SJCRH30 (cell line): Measurements from ENCODE around the gene POMT2. TPM values are rescaled to one million over a fixed set of nuclear protein-coding genes. Genes with fewer than 3 reads are reported as not detected.

Experiments used
- DNase-seq, 2 experiments: peaks; one replicate each; pipeline ENCODE4 v3.0.0-alpha.2; 2015 to 2020
- H3K27ac ChIP-seq: fragments of 250-450 bp; sonication (Bioruptor Pico); 2 replicates; pipeline ENCODE4 v1.5.1; 2020; ENCODE audit warnings: mild to moderate bottlenecking, moderate library complexity
- H3K27me3 ChIP-seq: fragments of 250-450 bp; sonication (Bioruptor Pico); 2 replicates; pipeline ENCODE4 v1.5.1; 2020; ENCODE audit warnings: mild to moderate bottlenecking, moderate library complexity
- H3K36me3 ChIP-seq: fragments of 250-450 bp; sonication (Bioruptor Pico); 2 replicates; pipeline ENCODE4 v1.5.1; 2020; ENCODE audit warnings: mild to moderate bottlenecking, moderate library complexity
- H3K4me1 ChIP-seq: fragments of 250-450 bp; sonication (Bioruptor Pico); 2 replicates; pipeline ENCODE4 v1.5.1; 2020; ENCODE audit warnings: mild to moderate bottlenecking, moderate library complexity
- H3K4me3 ChIP-seq: fragments of 250-450 bp; sonication (Bioruptor Pico); 2 replicates; pipeline ENCODE4 v1.5.1; 2020; ENCODE audit warnings: mild to moderate bottlenecking, moderate library complexity
- H3K9me3 ChIP-seq: fragments of 250-450 bp; sonication (Bioruptor Pico); replicated peaks from 2 replicates; pipeline ENCODE4 v1.5.1; 2020; ENCODE audit warnings: mild to moderate bottlenecking, moderate library complexity
- total RNA-seq: library from RNA; depleted of rRNA; stranded (reverse); fragments of >200 nt; shearing (Covaris generic); gene quantifications from 2 replicates; pipeline ENCODE4 v1.2.3, GENCODE V29; 2014; rRNA removed

Gene POMT2
- total RNA-seq, 1 experiment from 2014 or later, result 30.2 TPM

GRCh38 chr14:77238356-77238755 is 82.3 kb downstream of the POMT2 start:
- Histone ChIP-seq H3K27ac (no peak overlapping the region), H3K4me1 (no peaks in the 10 kb centered on the region), H3K4me3 (no peak overlapping the region), H3K27me3 (no peaks in the 10 kb centered on the region), H3K9me3 (no peaks in the 10 kb centered on the region), H3K36me3 (no peaks in the 10 kb centered on the region)
- no peak for DNase-seq

GRCh38 chr14:77236814-77237213 is 83.9 kb downstream of the POMT2 start:
- no peak overlapping the region for H3K4me3 ChIP-seq
- no peaks in the 10 kb centered on the region for H3K4me1 ChIP-seq
- no peaks in the 10 kb centered on the region for H3K36me3 ChIP-seq
- H3K9me3 ChIP-seq, result no peaks in the 10 kb centered on the region
- no peak overlapping the region for H3K27ac ChIP-seq
- no peaks in the 10 kb centered on the region for H3K27me3 ChIP-seq
- DNase-seq, result no peak

- Histone ChIP-seq H3K4me1 (no peaks in the 10 kb centered on the region), H3K36me3 (no peaks in the 10 kb centered on the region), H3K27ac (no peak overlapping the region), H3K27me3 (no peaks in the 10 kb centered on the region), H3K9me3 (no peaks in the 10 kb centered on the region), H3K4me3 (no peak overlapping the region)
- no peak for DNase-seq
These were observed 89.0 kb downstream of the POMT2 start for GRCh38 chr14:77231721-77232120.

- H3K27ac ChIP-seq, result no peak overlapping the region
- no peak for DNase-seq
These were observed 89.8 kb downstream of the POMT2 start for GRCh38 chr14:77230914-77231313.

GRCh38 chr14:77228056-77228455 is 92.6 kb downstream of the POMT2 start:
- Histone ChIP-seq H3K9me3 (no peaks in the 10 kb centered on the region), H3K36me3 (no peaks in the 10 kb centered on the region), H3K27ac (no peak overlapping the region), H3K27me3 (no peaks in the 10 kb centered on the region), H3K4me1 (no peaks in the 10 kb centered on the region), H3K4me3 (no peak overlapping the region)
- DNase-seq, result no peak

More at GRCh38 chr14:77230914-77231313, 89.8 kb downstream of the POMT2 start:
- no peaks in the 10 kb centered on the region for H3K9me3 ChIP-seq
- H3K27me3 ChIP-seq, result no peaks in the 10 kb centered on the region
- H3K4me3 ChIP-seq, result no peak overlapping the region
- no peaks in the 10 kb centered on the region for H3K4me1 ChIP-seq
- H3K36me3 ChIP-seq, result no peaks in the 10 kb centered on the region

- H3K4me3 ChIP-seq, result no peak overlapping the region
- no peaks in the 10 kb centered on the region for H3K36me3 ChIP-seq
- no peak overlapping the region for H3K27ac ChIP-seq
- H3K4me1 ChIP-seq, result no peaks in the 10 kb centered on the region
- no peaks in the 10 kb centered on the region for H3K27me3 ChIP-seq
- DNase-seq, result no peak
- H3K9me3 ChIP-seq, result no peaks in the 10 kb centered on the region
These were observed 94.7 kb downstream of the POMT2 start for GRCh38 chr14:77225892-77226557.

- H3K27me3 ChIP-seq, result no peaks in the 10 kb centered on the region
- DNase-seq, result no peak
- no peaks in the 10 kb centered on the region for H3K9me3 ChIP-seq
- no peaks in the 10 kb centered on the region for H3K36me3 ChIP-seq
- no peak overlapping the region for H3K4me3 ChIP-seq
- no peak overlapping the region for H3K27ac ChIP-seq
- no peaks in the 10 kb centered on the region for H3K4me1 ChIP-seq
These were observed 95.4 kb downstream of the POMT2 start for GRCh38 chr14:77225254-77225653.

Other genes with a start within 250 kb of the POMT2 start
- 13.2 and 14.0 TPM in 2 replicates for gene CIPC, start 222.6 kb downstream of the POMT2 start, total RNA-seq
- 12.1 and 13.4 TPM in 2 replicates for gene ZDHHC22, start 179.1 kb downstream of the POMT2 start, total RNA-seq
- gene TMEM63C, start 139.1 kb downstream of the POMT2 start, total RNA-seq, result 4.5 and 5.2 TPM in 2 replicates
- not detected in 2 replicates for gene NGB, start 49.7 kb downstream of the POMT2 start, total RNA-seq
- 10.3 and 14.3 TPM in 2 replicates for gene GSTZ1, start 153 bp upstream of the POMT2 start, total RNA-seq
- 12.8 and 13.6 TPM in 2 replicates for gene TMED8, start 56.2 kb upstream of the POMT2 start, total RNA-seq
- gene SAMD15, start 56.5 kb upstream of the POMT2 start, total RNA-seq, result 1.0 and 2.3 TPM in 2 replicates
- gene NOXRED1, start 102.6 kb upstream of the POMT2 start, total RNA-seq, result 0.06 TPM in 1 of 2 replicates, not detected in the other
- gene VIPAS39, start 136.7 kb upstream of the POMT2 start, total RNA-seq, result 18.5 and 19.6 TPM in 2 replicates
- gene AHSA1, start 137.2 kb upstream of the POMT2 start, total RNA-seq, result 146 and 152 TPM in 2 replicates
- gene ISM2, start 177.9 kb upstream of the POMT2 start, total RNA-seq, result 0.16 TPM in 1 of 2 replicates, not detected in the other